A673 (cell line): ENCODE data around the gene S100A3.

ENCODE experiments used
- EZH2 ChIP-seq: fragments of 200-600 bp; sonication (generic); IDR thresholded peaks from 2 replicates; pipeline ENCODE4 v1.6.1; 2017; ENCODE audit warnings: borderline replicate concordance, low read depth, mild to moderate bottlenecking, mixed read lengths, antibody characterized with exemption, low read length; ENCODE audit not compliant: poor library complexity, severe bottlenecking
- TF ChIP-seq, protein P1 (sequence below): fragments of 300-800, 200-600 bp; sonication (generic); conservative IDR thresholded peaks from 2 replicates; pipeline ENCODE4 v1.5.1; 2017; ENCODE audit warnings: low read depth, mild to moderate bottlenecking, antibody characterized with exemption, low read length, moderate library complexity, mixed read lengths

DNA sequence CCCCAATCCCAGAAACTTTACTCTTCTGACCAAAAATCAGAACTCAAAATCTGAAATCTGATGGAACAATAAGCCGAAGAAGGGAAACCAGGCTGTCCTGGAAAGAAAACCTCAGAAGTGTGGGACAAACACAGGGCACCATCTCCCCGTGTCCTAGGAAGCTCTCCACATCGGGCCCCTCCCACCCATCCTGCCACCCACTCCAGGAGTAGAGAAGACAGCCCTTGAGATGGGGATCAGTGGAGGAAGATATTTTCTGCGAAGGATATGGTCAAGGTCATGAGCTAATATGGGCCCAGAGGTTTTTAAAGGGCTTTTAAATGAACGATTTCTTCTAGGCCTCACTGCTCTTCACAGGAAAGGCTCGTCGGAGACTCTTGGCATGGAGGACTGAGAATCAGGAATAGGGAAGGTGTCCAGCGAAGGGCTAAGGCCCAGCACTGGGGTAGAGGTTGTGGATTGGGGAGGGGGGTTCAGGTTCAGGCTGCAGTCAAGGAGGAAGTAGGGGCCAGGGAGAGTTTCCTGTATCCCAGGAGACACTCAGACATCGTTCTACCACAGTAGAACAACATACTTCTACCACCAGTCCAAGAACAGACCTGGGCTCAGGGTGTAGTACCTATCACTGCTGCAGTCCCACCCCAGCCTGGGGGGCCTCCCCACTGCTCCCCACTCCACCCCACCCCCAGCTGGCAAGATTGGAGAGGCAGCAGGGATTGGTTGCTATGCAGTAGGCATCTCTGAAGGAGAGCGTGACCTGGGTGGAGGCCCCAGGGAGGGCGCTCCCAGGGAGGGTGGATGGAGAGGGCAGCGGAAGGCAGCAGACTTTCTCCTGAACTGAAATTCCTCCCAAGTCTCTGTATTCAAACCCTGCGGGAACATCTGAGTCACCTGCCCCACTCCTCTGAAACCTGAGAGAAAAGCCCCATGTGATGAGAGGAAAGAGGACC is 7.1 kb downstream of the S100A3 start:
- TF ChIP-seq, protein P1, sequence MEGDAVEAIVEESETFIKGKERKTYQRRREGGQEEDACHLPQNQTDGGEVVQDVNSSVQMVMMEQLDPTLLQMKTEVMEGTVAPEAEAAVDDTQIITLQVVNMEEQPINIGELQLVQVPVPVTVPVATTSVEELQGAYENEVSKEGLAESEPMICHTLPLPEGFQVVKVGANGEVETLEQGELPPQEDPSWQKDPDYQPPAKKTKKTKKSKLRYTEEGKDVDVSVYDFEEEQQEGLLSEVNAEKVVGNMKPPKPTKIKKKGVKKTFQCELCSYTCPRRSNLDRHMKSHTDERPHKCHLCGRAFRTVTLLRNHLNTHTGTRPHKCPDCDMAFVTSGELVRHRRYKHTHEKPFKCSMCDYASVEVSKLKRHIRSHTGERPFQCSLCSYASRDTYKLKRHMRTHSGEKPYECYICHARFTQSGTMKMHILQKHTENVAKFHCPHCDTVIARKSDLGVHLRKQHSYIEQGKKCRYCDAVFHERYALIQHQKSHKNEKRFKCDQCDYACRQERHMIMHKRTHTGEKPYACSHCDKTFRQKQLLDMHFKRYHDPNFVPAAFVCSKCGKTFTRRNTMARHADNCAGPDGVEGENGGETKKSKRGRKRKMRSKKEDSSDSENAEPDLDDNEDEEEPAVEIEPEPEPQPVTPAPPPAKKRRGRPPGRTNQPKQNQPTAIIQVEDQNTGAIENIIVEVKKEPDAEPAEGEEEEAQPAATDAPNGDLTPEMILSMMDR, result no peak
- no peak for TF ChIP-seq EZH2
